Tibial nerve (tissue), 4 donors: ENCODE data around the gene CD300LF. TPM values are rescaled to one million over a fixed set of nuclear protein-coding genes. Genes with fewer than 3 reads are reported as not detected.

Source experiments
- DNase-seq, 2 donors: peaks; one replicate each; pipeline ENCODE4 v3.0.0-alpha.2; 2019; ENCODE audit warnings: low spot score in 2 of 2
- H3K27ac ChIP-seq, 4 donors: fragments of 200-600 bp; sonication (generic) in 3 of 4; one replicate each; pipeline ENCODE4 v1.5.1; 2017 to 2019; ENCODE audit warnings: mild to moderate bottlenecking in 1 of 4
- H3K27me3 ChIP-seq, 2 donors: fragments of 200-600 bp; sonication (generic) in 1 of 2; one replicate each; pipeline versions ENCODE4 v1.5.1 to v1.6.0; 2017 to 2019
- H3K36me3 ChIP-seq, 3 donors: fragments of 200-600 bp; sonication (generic); one replicate each; pipeline ENCODE4 v1.5.1; 2018 to 2019
- H3K4me1 ChIP-seq, 4 donors: fragments of 200-600 bp; sonication (generic) in 3 of 4; one replicate each; pipeline ENCODE4 v1.5.1; 2017 to 2019
- H3K4me3 ChIP-seq, 4 donors: fragments of 200-600 bp; sonication (generic) in 3 of 4; one replicate each; pipeline ENCODE4 v1.5.1; 2017 to 2019; ENCODE audit warnings: mild to moderate bottlenecking in 1 of 4, moderate library complexity in 1 of 4
- H3K9me3 ChIP-seq, 4 donors: fragments of 200-600 bp; sonication (generic) in 3 of 4; one replicate each; pipeline ENCODE4 v1.5.1; 2017 to 2019
- EP300 ChIP-seq, 2 donors: sonication (generic); formaldehyde crosslinking; IDR thresholded peaks; one replicate each; pipeline ENCODE4 v1.6.1; 2017; ENCODE audit warnings: antibody characterized with exemption in 2 of 2, mild to moderate bottlenecking in 1 of 2
- POLR2A ChIP-seq, 2 donors: fragments of 450-650 bp; IDR thresholded peaks; one replicate each; pipeline ENCODE4 v1.6.1; 2017; ENCODE audit warnings: antibody characterized with exemption in 2 of 2, mild to moderate bottlenecking in 2 of 2, moderate library complexity in 2 of 2
- WGBS, 2 donors: methylation state at CpG; one replicate each; pipeline ENCODE4 v1.1.5; 2018; 5-methylcytosine and 5-hydroxymethylcytosine counted together
- total RNA-seq, 4 donors: library from RNA; depleted of rRNA; stranded (reverse); fragments of >200 nt; gene quantifications; one replicate each; pipeline ENCODE4 v1.1.0, GENCODE V29; 2016
- TF ChIP-seq, protein P1 (sequence below), 5 experiments: fragments of 200-600 bp in 3 of 5; fragments of 450-650 bp in 2 of 5; sonication (generic) in 3 of 5; IDR thresholded peaks; one replicate each; pipeline ENCODE4 v1.5.1; 2016 to 2019; ENCODE audit warnings: antibody characterized with exemption in 5 of 5, mild to moderate bottlenecking in 3 of 5, moderate library complexity in 2 of 5

Gene CD300LF
- total RNA-seq, 4 donors from 2014 or later: 2.1 TPM; not detected in 3

DNA sequence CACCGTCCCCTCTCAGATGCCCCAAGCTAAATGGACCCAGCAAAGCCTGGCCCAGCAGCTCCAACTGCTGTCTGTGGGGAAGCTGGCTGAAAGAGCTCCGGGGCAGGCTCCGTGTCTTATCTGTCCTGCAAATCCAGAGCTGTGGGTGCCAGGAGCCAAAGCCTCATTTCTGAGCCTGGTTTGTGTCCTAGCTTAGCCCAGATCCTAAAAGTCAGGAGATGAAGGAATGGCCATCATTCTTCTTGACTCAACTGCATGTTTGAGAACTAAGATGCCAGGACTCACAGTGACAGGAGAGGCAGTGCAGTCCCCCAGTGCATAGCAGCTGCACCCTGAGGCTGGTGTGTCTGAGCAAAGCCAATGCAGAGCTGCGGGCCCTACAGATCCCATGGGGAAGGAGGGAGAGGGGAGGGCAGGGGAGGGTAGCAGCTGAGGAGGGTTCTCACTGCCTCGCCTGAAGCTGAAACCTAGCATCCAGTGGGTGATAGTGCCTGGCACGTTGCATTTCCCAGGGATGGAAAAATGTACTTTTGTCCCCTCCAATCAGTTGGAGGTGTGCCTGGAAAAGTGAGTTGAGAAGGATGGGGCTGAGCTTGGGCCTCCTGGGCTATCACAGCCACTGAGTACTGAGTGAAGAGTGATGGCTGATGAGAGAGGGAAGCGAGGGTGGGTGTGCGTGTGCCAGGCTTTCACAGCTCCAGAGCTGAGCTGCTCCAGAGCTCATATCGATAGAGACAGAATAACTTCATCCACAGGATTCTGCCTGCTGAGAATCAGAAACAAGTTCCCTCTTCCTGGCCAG is 64.7 kb downstream of the CD300LF start:
- Histone ChIP-seq H3K4me3 (no peak overlapping the region), H3K9me3 (no peaks in the 10 kb centered on the region), H3K4me1 (no peaks in the 10 kb centered on the region), H3K27me3 (peaks cover 0 to 24% of the 10 kb centered on the region in 2 donors), H3K27ac (no peak overlapping the region), H3K36me3 (no peaks in the 10 kb centered on the region)
- 66 to 68% methylated on average over 9 of the region's 9 CpGs for WGBS, 2 donors
- TF ChIP-seq POLR2A (IDR thresholded peaks at IDR 0.05): no peak
- TF ChIP-seq, protein P1, sequence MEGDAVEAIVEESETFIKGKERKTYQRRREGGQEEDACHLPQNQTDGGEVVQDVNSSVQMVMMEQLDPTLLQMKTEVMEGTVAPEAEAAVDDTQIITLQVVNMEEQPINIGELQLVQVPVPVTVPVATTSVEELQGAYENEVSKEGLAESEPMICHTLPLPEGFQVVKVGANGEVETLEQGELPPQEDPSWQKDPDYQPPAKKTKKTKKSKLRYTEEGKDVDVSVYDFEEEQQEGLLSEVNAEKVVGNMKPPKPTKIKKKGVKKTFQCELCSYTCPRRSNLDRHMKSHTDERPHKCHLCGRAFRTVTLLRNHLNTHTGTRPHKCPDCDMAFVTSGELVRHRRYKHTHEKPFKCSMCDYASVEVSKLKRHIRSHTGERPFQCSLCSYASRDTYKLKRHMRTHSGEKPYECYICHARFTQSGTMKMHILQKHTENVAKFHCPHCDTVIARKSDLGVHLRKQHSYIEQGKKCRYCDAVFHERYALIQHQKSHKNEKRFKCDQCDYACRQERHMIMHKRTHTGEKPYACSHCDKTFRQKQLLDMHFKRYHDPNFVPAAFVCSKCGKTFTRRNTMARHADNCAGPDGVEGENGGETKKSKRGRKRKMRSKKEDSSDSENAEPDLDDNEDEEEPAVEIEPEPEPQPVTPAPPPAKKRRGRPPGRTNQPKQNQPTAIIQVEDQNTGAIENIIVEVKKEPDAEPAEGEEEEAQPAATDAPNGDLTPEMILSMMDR (IDR thresholded peaks at IDR 0.05): no peak
- no peak for TF ChIP-seq EP300 (IDR thresholded peaks at IDR 0.05)
- no peak for DNase-seq

DNA sequence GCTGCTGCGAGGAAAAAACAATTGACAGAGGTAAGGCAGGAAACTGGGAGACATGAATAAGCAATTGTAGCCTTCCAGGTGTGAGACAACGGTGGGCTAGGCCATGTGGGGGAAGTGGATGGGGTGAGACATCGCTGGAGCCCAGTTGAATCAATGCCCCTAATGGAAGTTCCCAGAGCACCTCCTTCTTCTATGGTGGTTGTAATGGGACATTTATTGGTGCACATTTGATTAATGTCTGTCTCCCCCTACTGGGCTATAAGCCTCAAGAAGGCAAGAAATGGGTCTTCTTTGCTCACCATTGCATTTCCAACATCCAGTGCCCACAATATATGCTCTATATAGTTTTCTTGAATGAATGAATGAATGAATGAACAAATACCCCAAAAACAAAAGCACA is 66.5 kb downstream of the CD300LF start:
- DNase-seq: no peak
- WGBS, 2 donors: 61% methylated on average over 3 of the region's 3 CpGs
- H3K27me3 ChIP-seq: peaks cover 0 to 13% of the 10 kb centered on the region in 2 donors
- TF ChIP-seq POLR2A (IDR thresholded peaks at IDR 0.05) (no peak), EP300 (IDR thresholded peaks at IDR 0.05) (no peak)
- TF ChIP-seq, protein P1 (IDR thresholded peaks at IDR 0.05): no peak
- H3K27ac ChIP-seq: no peak overlapping the region
- H3K36me3 ChIP-seq: no peaks in the 10 kb centered on the region
- no peaks in the 10 kb centered on the region for H3K9me3 ChIP-seq
- H3K4me3 ChIP-seq: no peak overlapping the region
- H3K4me1 ChIP-seq: no peaks in the 10 kb centered on the region

DNA sequence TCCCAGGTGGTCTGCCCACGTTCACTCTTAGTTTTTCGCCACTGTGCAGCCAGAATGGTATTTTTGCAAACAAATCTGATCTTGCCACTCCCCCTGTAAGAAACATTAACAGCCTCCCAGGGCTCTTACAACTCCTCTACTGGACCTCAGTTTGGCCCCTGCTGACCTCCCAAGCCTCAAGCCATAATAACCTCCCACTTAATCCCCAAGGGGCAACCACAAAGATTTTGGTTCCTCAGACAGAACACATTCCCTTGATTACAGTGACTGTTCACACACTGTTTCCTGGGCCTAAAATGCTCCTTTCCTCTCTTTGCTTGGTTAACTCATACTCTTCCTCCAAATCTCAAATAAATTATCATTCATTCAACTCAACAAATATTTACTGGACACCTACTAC is 67.7 kb downstream of the CD300LF start:
- Histone ChIP-seq H3K36me3 (no peaks in the 10 kb centered on the region), H3K9me3 (no peaks in the 10 kb centered on the region), H3K27ac (no peak overlapping the region), H3K27me3 (peaks cover 0 to 8% of the 10 kb centered on the region in 2 donors), H3K4me1 (no peaks in the 10 kb centered on the region), H3K4me3 (no peak overlapping the region)
- TF ChIP-seq EP300 (IDR thresholded peaks at IDR 0.05): no peak
- TF ChIP-seq, protein P1 (IDR thresholded peaks at IDR 0.05): no peak
- TF ChIP-seq POLR2A (IDR thresholded peaks at IDR 0.05): no peak
- DNase-seq: no peak
- WGBS, 2 donors: 83 to 92% methylated on average over 2 of the region's 2 CpGs

DNA sequence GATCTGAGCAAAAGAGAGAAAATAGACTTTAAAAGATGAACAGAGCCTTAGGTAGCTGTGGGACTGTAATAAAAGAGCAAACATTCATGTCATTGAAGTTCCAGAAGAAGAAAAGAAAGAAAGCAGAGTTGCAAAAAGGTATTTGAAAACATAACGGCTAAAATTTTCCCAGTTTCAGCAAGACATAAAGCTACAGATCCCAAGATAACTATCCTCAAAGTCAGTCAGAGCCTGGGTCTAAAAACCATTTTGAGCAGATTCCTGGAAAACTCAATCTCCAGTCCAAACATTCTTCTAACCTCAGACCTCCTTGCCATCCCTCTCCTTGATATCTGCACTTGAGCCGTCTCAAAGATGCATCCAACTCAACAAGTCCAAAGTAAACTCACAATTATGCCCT is 68.3 kb downstream of the CD300LF start:
- no peak for DNase-seq
- 82 to 85% methylated on average over 2 of the region's 2 CpGs for WGBS, 2 donors
- TF ChIP-seq POLR2A (IDR thresholded peaks at IDR 0.05) (no peak), EP300 (IDR thresholded peaks at IDR 0.05) (no peak)
- TF ChIP-seq, protein P1 (IDR thresholded peaks at IDR 0.05): no peak
- Histone ChIP-seq H3K9me3 (no peaks in the 10 kb centered on the region), H3K4me1 (no peaks in the 10 kb centered on the region), H3K27ac (no peak overlapping the region), H3K4me3 (no peak overlapping the region), H3K27me3 (peaks cover 0 to 8% of the 10 kb centered on the region in 2 donors), H3K36me3 (no peaks in the 10 kb centered on the region)

Other genes with a start within 250 kb of the CD300LF start
- gene CD300A, start 246.3 kb downstream of the CD300LF start, total RNA-seq: 10 to 100 TPM in 2 of 4 donors, 1 to 10 TPM in 2; 6.8 to 12.6 (median 9.8) TPM
- under 1 TPM in 2 of 4 donors, not detected in 2; 0.21 to 0.44 TPM for gene CD300LB, start 181.4 kb downstream of the CD300LF start, total RNA-seq
- gene CD300C, start 166.8 kb downstream of the CD300LF start, total RNA-seq: 1 to 10 TPM in 2 of 4 donors, under 1 TPM in 1, not detected in 1; 0.59 to 1.8 (median 1.7) TPM
- gene CD300H, start 145.4 kb downstream of the CD300LF start, total RNA-seq: not detected
- not detected for gene CD300LD, start 120.6 kb downstream of the CD300LF start, total RNA-seq
- 1 to 10 TPM in 1 of 4 donors, under 1 TPM in 3; under 0.01 to 1.8 (median 0.51) TPM for gene CD300E, start 89.2 kb downstream of the CD300LF start, total RNA-seq
- 1 to 10 TPM in 3 of 4 donors, under 1 TPM in 1; 0.87 to 4.4 (median 2.3) TPM for gene RAB37, start 24.3 kb upstream of the CD300LF start, total RNA-seq
- gene NHERF1, start 35.7 kb upstream of the CD300LF start, total RNA-seq: 10 to 100 TPM; 42.2 to 55.2 (median 53.0) TPM
- 10 to 100 TPM; 27.5 to 78.6 (median 43.2) TPM for gene NAT9, start 63.4 kb upstream of the CD300LF start, total RNA-seq
- gene GRIN2C, start 147.0 kb upstream of the CD300LF start, total RNA-seq: 1 to 10 TPM in 1 of 4 donors, under 1 TPM in 3; 0.22 to 3.6 (median 0.50) TPM
- 10 to 100 TPM in 1 of 4 donors, 1 to 10 TPM in 3; 3.9 to 12.1 (median 8.8) TPM for gene FDXR, start 160.1 kb upstream of the CD300LF start, total RNA-seq
- gene FADS6, start 180.7 kb upstream of the CD300LF start, total RNA-seq: not detected
- under 1 TPM in 1 of 4 donors, not detected in 3; 0.87 TPM for gene USH1G, start 210.3 kb upstream of the CD300LF start, total RNA-seq
- gene OTOP2, start 211.3 kb upstream of the CD300LF start, total RNA-seq: not detected
- gene OTOP3, start 223.0 kb upstream of the CD300LF start, total RNA-seq: not detected